ENCODE measurements around the gene MRPL37.

DNA sequence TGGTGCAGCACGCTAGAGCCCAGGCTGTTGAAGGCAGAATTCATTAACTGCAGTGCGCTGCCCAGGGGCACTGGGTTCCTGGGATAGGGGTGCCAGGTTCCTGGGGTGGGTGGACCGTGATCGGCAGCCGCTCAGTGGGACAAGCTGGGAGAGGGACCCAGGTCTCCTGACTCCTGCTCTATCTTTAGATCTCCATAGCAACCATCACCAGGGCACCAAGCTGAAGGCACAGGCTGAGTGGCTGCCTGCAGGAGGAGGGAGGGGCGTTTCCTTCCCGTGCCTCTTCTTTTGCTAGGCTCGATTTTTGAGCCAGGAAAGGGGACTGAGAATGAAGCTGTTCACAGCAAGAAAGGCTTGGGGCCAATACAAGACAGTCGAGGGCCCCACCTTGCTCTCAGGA, 26.3 kb upstream of the MRPL37 start:
- TF ChIP-seq, protein P1, sequence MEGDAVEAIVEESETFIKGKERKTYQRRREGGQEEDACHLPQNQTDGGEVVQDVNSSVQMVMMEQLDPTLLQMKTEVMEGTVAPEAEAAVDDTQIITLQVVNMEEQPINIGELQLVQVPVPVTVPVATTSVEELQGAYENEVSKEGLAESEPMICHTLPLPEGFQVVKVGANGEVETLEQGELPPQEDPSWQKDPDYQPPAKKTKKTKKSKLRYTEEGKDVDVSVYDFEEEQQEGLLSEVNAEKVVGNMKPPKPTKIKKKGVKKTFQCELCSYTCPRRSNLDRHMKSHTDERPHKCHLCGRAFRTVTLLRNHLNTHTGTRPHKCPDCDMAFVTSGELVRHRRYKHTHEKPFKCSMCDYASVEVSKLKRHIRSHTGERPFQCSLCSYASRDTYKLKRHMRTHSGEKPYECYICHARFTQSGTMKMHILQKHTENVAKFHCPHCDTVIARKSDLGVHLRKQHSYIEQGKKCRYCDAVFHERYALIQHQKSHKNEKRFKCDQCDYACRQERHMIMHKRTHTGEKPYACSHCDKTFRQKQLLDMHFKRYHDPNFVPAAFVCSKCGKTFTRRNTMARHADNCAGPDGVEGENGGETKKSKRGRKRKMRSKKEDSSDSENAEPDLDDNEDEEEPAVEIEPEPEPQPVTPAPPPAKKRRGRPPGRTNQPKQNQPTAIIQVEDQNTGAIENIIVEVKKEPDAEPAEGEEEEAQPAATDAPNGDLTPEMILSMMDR (IDR thresholded peaks at IDR 0.05): no peak
- TF ChIP-seq RCOR1 (IDR thresholded peaks at IDR 0.05; ENCODE audit: low read length) (no peak), RFX5 (IDR thresholded peaks at IDR 0.05; ENCODE audit: low read length) (no peak), POLR2AphosphoS5 (IDR thresholded peaks at IDR 0.05; ENCODE audit: low read depth, low read length) (no peak), NFIC (IDR thresholded peaks at IDR 0.05; ENCODE audit: borderline replicate concordance) (no peak), YY1 (IDR thresholded peaks at IDR 0.05; ENCODE audit: low read depth) (no peak), RXRA (IDR thresholded peaks at IDR 0.05; ENCODE audit: borderline replicate concordance, low read depth) (no peak), MXI1 (IDR thresholded peaks at IDR 0.05; ENCODE audit: low read depth, low read length) (no peak), TEAD4 (IDR thresholded peaks at IDR 0.05; ENCODE audit: borderline replicate concordance, insufficient read depth) (no peak), PBX3 (IDR thresholded peaks at IDR 0.05) (no peak)
- TF ChIP-seq, protein P2, sequence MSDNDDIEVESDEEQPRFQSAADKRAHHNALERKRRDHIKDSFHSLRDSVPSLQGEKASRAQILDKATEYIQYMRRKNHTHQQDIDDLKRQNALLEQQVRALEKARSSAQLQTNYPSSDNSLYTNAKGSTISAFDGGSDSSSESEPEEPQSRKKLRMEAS (IDR thresholded peaks at IDR 0.05; ENCODE audit: low read depth): no peak

All from SK-N-SH (cell line).